SU-DHL-6 (cell line): Measurements from ENCODE around the gene PRSS50.

Source experiments
- EZH2phosphoT487 ChIP-seq: fragments of 200-600 bp; sonication (generic), shearing (Covaris generic); conservative IDR thresholded peaks from 2 replicates; pipeline ENCODE4 v1.6.1; 2018; ENCODE audit warnings: mild to moderate bottlenecking, antibody characterized with exemption, low read length, moderate library complexity, mixed read lengths
- TF ChIP-seq, protein P1 (sequence below): fragments of 200-600 bp; sonication (generic); IDR thresholded peaks from one replicate; pipeline ENCODE4 v1.5.1; 2017; ENCODE audit warnings: antibody characterized with exemption, mild to moderate bottlenecking, low read length, moderate library complexity; ENCODE audit not compliant: insufficient read depth, poor library complexity, severe bottlenecking

- TF ChIP-seq, protein P1, sequence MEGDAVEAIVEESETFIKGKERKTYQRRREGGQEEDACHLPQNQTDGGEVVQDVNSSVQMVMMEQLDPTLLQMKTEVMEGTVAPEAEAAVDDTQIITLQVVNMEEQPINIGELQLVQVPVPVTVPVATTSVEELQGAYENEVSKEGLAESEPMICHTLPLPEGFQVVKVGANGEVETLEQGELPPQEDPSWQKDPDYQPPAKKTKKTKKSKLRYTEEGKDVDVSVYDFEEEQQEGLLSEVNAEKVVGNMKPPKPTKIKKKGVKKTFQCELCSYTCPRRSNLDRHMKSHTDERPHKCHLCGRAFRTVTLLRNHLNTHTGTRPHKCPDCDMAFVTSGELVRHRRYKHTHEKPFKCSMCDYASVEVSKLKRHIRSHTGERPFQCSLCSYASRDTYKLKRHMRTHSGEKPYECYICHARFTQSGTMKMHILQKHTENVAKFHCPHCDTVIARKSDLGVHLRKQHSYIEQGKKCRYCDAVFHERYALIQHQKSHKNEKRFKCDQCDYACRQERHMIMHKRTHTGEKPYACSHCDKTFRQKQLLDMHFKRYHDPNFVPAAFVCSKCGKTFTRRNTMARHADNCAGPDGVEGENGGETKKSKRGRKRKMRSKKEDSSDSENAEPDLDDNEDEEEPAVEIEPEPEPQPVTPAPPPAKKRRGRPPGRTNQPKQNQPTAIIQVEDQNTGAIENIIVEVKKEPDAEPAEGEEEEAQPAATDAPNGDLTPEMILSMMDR = no peak
- TF ChIP-seq EZH2phosphoT487 = no peak
Observed at GRCh38 chr3:46749129-46749528, 31.5 kb upstream of the PRSS50 start.
